HEK293 (cell line): ENCODE measurements around the gene DPM1.

ENCODE experiments used
- KLF10 ChIP-seq: fragments of 450-650 bp; IDR thresholded peaks from 2 replicates; pipeline ENCODE4 v1.5.1; 2018; ENCODE audit warnings: missing biosample characterization, mild to moderate bottlenecking, missing genetic modification characterization
- RBAK ChIP-seq: fragments of 450-650 bp; formaldehyde crosslinking; IDR thresholded peaks from 2 replicates; pipeline ENCODE4 v1.5.1; 2016; ENCODE audit warnings: missing biosample characterization, missing genetic modification characterization
- SP7 ChIP-seq: fragments of 450-650 bp; formaldehyde crosslinking; IDR thresholded peaks from 2 replicates; pipeline ENCODE4 v1.5.1; 2016; ENCODE audit warnings: missing biosample characterization, missing genetic modification characterization
- ZNF184 ChIP-seq: fragments of 450-650 bp; IDR thresholded peaks from 2 replicates; pipeline ENCODE4 v1.5.1; 2018; ENCODE audit warnings: missing biosample characterization, mild to moderate bottlenecking, missing genetic modification characterization
- ZNF274 ChIP-seq, 2 experiments: fragments of 200-500 bp in 1 of 2; fragments of 450-650 bp in 1 of 2; sonication (Bioruptor generic) in 1 of 2; formaldehyde crosslinking in 1 of 2; IDR thresholded peaks; 2 replicates each; pipeline versions ENCODE4 v1.5.1 to v1.6.1; 2014 to 2016; ENCODE audit warnings: borderline replicate concordance in 1 of 2, inconsistent platforms in 1 of 2, low read length in 1 of 2, missing biosample characterization in 1 of 2, missing genetic modification characterization in 1 of 2
- ZNF354C ChIP-seq: fragments of 450-650 bp; formaldehyde crosslinking; IDR thresholded peaks from 2 replicates; pipeline ENCODE4 v1.5.1; 2016; ENCODE audit warnings: missing biosample characterization, missing genetic modification characterization, low read depth, borderline replicate concordance
- ZNF48 ChIP-seq: fragments of 450-650 bp; formaldehyde crosslinking; IDR thresholded peaks from 2 replicates; pipeline ENCODE4 v1.5.1; 2016; ENCODE audit warnings: missing biosample characterization, missing genetic modification characterization
- TF ChIP-seq, protein P1 (sequence below): fragments of 450-650 bp; formaldehyde crosslinking; IDR thresholded peaks from 2 replicates; pipeline ENCODE4 v1.5.1; 2016; ENCODE audit warnings: missing biosample characterization, missing genetic modification characterization, borderline replicate concordance
- TF ChIP-seq, protein P2 (sequence below): fragments of 450-650 bp; formaldehyde crosslinking; IDR thresholded peaks from 2 replicates; pipeline ENCODE4 v1.5.1; 2016; ENCODE audit warnings: missing biosample characterization, missing genetic modification characterization

DNA sequence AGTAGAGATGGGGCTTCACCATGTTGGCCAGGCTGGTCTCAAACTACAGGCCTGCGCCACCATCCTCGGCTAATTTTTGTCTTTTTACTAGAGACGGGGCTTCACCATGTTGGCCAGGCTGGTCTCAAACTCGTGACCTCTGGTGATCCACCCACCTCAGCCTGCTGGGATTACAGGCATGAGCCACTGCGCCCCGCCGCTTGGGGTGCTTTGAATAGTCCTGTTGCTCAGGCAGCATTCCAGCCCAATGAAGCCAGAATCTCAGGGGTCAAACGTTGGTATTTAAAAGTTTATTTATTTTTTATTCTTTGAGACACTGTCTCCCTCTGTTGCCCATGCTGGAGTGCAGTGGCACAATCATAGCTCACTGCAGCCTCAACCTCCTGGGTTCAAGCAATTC, 11.6 kb upstream of the DPM1 start:
- TF ChIP-seq ZNF274 (IDR thresholded peaks at IDR 0.05; ENCODE audit: low read length) (no peak), ZNF274 (tag by site-specific recombination; IDR thresholded peaks at IDR 0.05; ENCODE audit: borderline replicate concordance) (no peak), ZNF48 (no peak), KLF10 (tag by site-specific recombination) (no peak), ZNF354C (tag by site-specific recombination) (no peak), RBAK (tag by site-specific recombination) (no peak), ZNF184 (tag by site-specific recombination) (no peak), SP7 (tag by site-specific recombination) (no peak)
- TF ChIP-seq, protein P1, sequence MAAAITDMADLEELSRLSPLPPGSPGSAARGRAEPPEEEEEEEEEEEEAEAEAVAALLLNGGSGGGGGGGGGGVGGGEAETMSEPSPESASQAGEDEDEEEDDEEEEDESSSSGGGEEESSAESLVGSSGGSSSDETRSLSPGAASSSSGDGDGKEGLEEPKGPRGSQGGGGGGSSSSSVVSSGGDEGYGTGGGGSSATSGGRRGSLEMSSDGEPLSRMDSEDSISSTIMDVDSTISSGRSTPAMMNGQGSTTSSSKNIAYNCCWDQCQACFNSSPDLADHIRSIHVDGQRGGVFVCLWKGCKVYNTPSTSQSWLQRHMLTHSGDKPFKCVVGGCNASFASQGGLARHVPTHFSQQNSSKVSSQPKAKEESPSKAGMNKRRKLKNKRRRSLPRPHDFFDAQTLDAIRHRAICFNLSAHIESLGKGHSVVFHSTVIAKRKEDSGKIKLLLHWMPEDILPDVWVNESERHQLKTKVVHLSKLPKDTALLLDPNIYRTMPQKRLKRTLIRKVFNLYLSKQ = no peak
- TF ChIP-seq, protein P2, sequence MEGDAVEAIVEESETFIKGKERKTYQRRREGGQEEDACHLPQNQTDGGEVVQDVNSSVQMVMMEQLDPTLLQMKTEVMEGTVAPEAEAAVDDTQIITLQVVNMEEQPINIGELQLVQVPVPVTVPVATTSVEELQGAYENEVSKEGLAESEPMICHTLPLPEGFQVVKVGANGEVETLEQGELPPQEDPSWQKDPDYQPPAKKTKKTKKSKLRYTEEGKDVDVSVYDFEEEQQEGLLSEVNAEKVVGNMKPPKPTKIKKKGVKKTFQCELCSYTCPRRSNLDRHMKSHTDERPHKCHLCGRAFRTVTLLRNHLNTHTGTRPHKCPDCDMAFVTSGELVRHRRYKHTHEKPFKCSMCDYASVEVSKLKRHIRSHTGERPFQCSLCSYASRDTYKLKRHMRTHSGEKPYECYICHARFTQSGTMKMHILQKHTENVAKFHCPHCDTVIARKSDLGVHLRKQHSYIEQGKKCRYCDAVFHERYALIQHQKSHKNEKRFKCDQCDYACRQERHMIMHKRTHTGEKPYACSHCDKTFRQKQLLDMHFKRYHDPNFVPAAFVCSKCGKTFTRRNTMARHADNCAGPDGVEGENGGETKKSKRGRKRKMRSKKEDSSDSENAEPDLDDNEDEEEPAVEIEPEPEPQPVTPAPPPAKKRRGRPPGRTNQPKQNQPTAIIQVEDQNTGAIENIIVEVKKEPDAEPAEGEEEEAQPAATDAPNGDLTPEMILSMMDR = no peak
